ENCODE data around the gene PXN. TPM values are rescaled to one million over a fixed set of nuclear protein-coding genes. Genes with fewer than 3 reads are reported as not detected.
A peak's percentile ranks its signal among the peaks of the same experiment; 100 is the strongest.

PXN gene
- total and polyA plus RNA-seq, 2 of the 13 experiments (the other 11 are each of a cell fraction or from before 2014, with no cell fraction given), result 13.6 to 14.2 TPM

DNA sequence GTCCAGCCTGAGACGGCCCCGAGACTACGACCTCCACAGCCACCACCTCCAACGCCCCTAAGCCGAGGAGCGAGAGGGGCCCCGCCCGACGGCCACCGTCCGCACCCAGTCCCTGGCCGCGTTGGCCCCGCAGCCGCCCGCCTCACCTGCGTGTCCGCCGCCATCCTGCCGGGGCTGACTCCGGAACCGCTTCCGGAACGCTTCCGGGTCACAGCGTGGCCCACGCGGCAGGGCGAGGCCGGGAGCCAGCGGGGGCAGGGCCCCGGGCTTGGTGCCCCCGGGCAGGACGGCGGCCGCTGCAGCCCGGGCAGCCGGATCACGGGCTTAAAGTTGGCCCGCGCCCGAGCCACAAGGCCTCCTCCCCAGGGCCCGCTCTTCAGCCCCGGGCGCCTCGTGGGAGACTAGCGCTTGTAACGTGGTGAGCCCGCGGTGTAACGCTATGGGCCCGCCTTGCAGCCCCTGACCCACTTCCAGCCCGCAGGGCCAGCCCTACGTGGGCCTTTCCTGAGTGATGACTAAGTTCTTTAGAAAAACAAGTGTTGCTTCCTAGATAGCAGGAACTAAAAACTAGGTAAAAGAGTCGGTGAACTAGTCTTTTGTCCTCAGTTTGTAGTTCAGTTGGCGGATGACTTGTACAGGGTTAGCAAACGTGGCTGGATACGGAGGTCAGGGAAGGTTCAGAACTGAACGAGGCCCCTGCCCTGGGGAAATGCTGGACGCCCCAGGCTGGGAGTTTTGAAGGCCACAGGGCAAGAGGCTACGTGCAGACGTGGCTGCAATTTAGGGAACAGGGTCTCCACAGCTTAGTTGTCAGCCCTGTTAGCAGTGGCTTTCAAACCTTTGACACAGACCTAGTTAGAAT lies 70.8 kb downstream of the PXN start, which contains the start of gene GCN1 (continued):
- TF ChIP-seq, protein P1, sequence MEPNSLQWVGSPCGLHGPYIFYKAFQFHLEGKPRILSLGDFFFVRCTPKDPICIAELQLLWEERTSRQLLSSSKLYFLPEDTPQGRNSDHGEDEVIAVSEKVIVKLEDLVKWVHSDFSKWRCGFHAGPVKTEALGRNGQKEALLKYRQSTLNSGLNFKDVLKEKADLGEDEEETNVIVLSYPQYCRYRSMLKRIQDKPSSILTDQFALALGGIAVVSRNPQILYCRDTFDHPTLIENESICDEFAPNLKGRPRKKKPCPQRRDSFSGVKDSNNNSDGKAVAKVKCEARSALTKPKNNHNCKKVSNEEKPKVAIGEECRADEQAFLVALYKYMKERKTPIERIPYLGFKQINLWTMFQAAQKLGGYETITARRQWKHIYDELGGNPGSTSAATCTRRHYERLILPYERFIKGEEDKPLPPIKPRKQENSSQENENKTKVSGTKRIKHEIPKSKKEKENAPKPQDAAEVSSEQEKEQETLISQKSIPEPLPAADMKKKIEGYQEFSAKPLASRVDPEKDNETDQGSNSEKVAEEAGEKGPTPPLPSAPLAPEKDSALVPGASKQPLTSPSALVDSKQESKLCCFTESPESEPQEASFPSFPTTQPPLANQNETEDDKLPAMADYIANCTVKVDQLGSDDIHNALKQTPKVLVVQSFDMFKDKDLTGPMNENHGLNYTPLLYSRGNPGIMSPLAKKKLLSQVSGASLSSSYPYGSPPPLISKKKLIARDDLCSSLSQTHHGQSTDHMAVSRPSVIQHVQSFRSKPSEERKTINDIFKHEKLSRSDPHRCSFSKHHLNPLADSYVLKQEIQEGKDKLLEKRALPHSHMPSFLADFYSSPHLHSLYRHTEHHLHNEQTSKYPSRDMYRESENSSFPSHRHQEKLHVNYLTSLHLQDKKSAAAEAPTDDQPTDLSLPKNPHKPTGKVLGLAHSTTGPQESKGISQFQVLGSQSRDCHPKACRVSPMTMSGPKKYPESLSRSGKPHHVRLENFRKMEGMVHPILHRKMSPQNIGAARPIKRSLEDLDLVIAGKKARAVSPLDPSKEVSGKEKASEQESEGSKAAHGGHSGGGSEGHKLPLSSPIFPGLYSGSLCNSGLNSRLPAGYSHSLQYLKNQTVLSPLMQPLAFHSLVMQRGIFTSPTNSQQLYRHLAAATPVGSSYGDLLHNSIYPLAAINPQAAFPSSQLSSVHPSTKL (CRISPR knock-in tag; IDR thresholded peaks at IDR 0.05), result peak; percentile 46
- no peak for TF ChIP-seq CHD4 (IDR thresholded peaks at IDR 0.05; ENCODE audit: borderline replicate concordance, low read length)
- TF ChIP-seq ZNF83 (CRISPR knock-in tag; IDR thresholded peaks at IDR 0.05; ENCODE audit: borderline replicate concordance), result peak; percentile 91; the same call in 1 of the 2 replicates
- TF ChIP-seq, protein P2, sequence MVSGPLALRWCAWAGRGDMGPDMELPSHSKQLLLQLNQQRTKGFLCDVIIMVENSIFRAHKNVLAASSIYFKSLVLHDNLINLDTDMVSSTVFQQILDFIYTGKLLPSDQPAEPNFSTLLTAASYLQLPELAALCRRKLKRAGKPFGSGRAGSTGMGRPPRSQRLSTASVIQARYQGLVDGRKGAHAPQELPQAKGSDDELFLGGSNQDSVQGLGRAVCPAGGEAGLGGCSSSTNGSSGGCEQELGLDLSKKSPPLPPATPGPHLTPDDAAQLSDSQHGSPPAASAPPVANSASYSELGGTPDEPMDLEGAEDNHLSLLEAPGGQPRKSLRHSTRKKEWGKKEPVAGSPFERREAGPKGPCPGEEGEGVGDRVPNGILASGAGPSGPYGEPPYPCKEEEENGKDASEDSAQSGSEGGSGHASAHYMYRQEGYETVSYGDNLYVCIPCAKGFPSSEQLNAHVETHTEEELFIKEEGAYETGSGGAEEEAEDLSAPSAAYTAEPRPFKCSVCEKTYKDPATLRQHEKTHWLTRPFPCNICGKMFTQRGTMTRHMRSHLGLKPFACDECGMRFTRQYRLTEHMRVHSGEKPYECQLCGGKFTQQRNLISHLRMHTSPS (CRISPR knock-in tag; IDR thresholded peaks at IDR 0.05; ENCODE audit: low read depth), result no peak
- TF ChIP-seq NKX3-1 (CRISPR knock-in tag; IDR thresholded peaks at IDR 0.05), result no peak; the same call in 1 of the 2 replicates
- TF ChIP-seq TSC22D2 (CRISPR knock-in tag; IDR thresholded peaks at IDR 0.05; ENCODE audit: borderline replicate concordance), result no peak; the same call in 1 of the 2 replicates
- TF ChIP-seq ZNF776 (CRISPR knock-in tag; IDR thresholded peaks at IDR 0.05), result peak; percentile 93; the same call in 1 of the 2 replicates
- TF ChIP-seq ZNF292 (CRISPR knock-in tag; IDR thresholded peaks at IDR 0.05; ENCODE audit: borderline replicate concordance, low read depth), result no peak
- TF ChIP-seq, protein P3, sequence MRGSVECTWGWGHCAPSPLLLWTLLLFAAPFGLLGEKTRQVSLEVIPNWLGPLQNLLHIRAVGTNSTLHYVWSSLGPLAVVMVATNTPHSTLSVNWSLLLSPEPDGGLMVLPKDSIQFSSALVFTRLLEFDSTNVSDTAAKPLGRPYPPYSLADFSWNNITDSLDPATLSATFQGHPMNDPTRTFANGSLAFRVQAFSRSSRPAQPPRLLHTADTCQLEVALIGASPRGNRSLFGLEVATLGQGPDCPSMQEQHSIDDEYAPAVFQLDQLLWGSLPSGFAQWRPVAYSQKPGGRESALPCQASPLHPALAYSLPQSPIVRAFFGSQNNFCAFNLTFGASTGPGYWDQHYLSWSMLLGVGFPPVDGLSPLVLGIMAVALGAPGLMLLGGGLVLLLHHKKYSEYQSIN (CRISPR knock-in tag; IDR thresholded peaks at IDR 0.05; ENCODE audit: borderline replicate concordance), result peak; percentile 43; the same call in 1 of the 2 replicates
- TF ChIP-seq, protein P4, sequence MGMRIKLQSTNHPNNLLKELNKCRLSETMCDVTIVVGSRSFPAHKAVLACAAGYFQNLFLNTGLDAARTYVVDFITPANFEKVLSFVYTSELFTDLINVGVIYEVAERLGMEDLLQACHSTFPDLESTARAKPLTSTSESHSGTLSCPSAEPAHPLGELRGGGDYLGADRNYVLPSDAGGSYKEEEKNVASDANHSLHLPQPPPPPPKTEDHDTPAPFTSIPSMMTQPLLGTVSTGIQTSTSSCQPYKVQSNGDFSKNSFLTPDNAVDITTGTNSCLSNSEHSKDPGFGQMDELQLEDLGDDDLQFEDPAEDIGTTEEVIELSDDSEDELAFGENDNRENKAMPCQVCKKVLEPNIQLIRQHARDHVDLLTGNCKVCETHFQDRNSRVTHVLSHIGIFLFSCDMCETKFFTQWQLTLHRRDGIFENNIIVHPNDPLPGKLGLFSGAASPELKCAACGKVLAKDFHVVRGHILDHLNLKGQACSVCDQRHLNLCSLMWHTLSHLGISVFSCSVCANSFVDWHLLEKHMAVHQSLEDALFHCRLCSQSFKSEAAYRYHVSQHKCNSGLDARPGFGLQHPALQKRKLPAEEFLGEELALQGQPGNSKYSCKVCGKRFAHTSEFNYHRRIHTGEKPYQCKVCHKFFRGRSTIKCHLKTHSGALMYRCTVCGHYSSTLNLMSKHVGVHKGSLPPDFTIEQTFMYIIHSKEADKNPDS (CRISPR knock-in tag; IDR thresholded peaks at IDR 0.05), result no peak
- TF ChIP-seq, protein P5, sequence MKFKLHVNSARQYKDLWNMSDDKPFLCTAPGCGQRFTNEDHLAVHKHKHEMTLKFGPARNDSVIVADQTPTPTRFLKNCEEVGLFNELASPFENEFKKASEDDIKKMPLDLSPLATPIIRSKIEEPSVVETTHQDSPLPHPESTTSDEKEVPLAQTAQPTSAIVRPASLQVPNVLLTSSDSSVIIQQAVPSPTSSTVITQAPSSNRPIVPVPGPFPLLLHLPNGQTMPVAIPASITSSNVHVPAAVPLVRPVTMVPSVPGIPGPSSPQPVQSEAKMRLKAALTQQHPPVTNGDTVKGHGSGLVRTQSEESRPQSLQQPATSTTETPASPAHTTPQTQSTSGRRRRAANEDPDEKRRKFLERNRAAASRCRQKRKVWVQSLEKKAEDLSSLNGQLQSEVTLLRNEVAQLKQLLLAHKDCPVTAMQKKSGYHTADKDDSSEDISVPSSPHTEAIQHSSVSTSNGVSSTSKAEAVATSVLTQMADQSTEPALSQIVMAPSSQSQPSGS (CRISPR knock-in tag; IDR thresholded peaks at IDR 0.05), result peak; percentile 67; the same call in 1 of the 2 replicates
- no peak for TF ChIP-seq SATB2 (CRISPR knock-in tag; IDR thresholded peaks at IDR 0.05)
- TF ChIP-seq, protein P6, sequence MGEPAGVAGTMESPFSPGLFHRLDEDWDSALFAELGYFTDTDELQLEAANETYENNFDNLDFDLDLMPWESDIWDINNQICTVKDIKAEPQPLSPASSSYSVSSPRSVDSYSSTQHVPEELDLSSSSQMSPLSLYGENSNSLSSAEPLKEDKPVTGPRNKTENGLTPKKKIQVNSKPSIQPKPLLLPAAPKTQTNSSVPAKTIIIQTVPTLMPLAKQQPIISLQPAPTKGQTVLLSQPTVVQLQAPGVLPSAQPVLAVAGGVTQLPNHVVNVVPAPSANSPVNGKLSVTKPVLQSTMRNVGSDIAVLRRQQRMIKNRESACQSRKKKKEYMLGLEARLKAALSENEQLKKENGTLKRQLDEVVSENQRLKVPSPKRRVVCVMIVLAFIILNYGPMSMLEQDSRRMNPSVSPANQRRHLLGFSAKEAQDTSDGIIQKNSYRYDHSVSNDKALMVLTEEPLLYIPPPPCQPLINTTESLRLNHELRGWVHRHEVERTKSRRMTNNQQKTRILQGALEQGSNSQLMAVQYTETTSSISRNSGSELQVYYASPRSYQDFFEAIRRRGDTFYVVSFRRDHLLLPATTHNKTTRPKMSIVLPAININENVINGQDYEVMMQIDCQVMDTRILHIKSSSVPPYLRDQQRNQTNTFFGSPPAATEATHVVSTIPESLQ (CRISPR knock-in tag; conservative IDR thresholded peaks at IDR 0.05), result no peak
- TF ChIP-seq ETV5 (CRISPR knock-in tag; IDR thresholded peaks at IDR 0.05; ENCODE audit: borderline replicate concordance), result peak; percentile 78

All from HepG2 (cell line).